WTC11 (cell line): ENCODE data around the gene CASP8.

Experiments used
- ATF6 ChIP-seq: sonication (generic); formaldehyde crosslinking; IDR thresholded peaks from 2 replicates; pipeline ENCODE4 v1.8.1; 2023; ENCODE audit warnings: mild to moderate bottlenecking, missing genetic modification reagents
- CBFB ChIP-seq: sonication (generic); formaldehyde crosslinking; IDR thresholded peaks from 2 replicates; pipeline ENCODE4 v1.8.1; 2022; ENCODE audit warnings: mild to moderate bottlenecking, low read depth, missing genetic modification reagents
- CTCF ChIP-seq: fragments of 200-600 bp; IDR thresholded peaks from 2 replicates; pipeline ENCODE4 v1.8.0; 2022; ENCODE audit warnings: antibody characterized with exemption
- E2F1 ChIP-seq: sonication (generic); formaldehyde crosslinking; IDR thresholded peaks from 2 replicates; pipeline ENCODE4 v1.8.0; 2022; ENCODE audit warnings: mild to moderate bottlenecking, missing genetic modification reagents
- ESRRA ChIP-seq: sonication (generic); formaldehyde crosslinking; IDR thresholded peaks from 2 replicates; pipeline ENCODE4 v1.8.1; 2022; ENCODE audit warnings: mild to moderate bottlenecking, missing genetic modification reagents, borderline replicate concordance
- FOXP1 ChIP-seq: sonication (generic); formaldehyde crosslinking; IDR thresholded peaks from 2 replicates; pipeline ENCODE4 v1.8.0; 2022; ENCODE audit warnings: missing genetic modification reagents, mild to moderate bottlenecking, moderate library complexity, borderline replicate concordance
- FOXP4 ChIP-seq: sonication (generic); formaldehyde crosslinking; IDR thresholded peaks from 2 replicates; pipeline ENCODE4 v1.8.0; 2022; ENCODE audit warnings: mild to moderate bottlenecking, missing genetic modification reagents
- NFYB ChIP-seq: sonication (generic); formaldehyde crosslinking; conservative IDR thresholded peaks from 2 replicates; pipeline ENCODE4 v1.8.0; 2022; ENCODE audit warnings: low read depth, missing genetic modification reagents
- OVOL2 ChIP-seq: fragments of 250-450 bp; sonication (Bioruptor Pico); IDR thresholded peaks from 2 replicates; pipeline ENCODE4 v1.9.0; 2021; ENCODE audit warnings: mild to moderate bottlenecking, borderline replicate concordance
- ZBTB21 ChIP-seq: sonication (generic); formaldehyde crosslinking; IDR thresholded peaks from 2 replicates; pipeline ENCODE4 v1.8.1; 2023; ENCODE audit warnings: mild to moderate bottlenecking, missing genetic modification reagents, borderline replicate concordance

- TF ChIP-seq E2F1 (CRISPR knock-in tag) (no peak), ESRRA (CRISPR knock-in tag) (no peak), CTCF (no peak), FOXP1 (no peak), ZBTB21 (CRISPR knock-in tag) (no peak), NFYB (CRISPR knock-in tag) (no peak), CBFB (no peak), FOXP4 (CRISPR knock-in tag) (no peak), ATF6 (no peak), OVOL2 (CRISPR knock-in tag) (no peak)
Measured at GRCh38 chr2:201250741-201251140, 9.6 kb upstream of the CASP8 start.
